NOMO-1 treated with dmso at 0.1 percent for 144 hours (cell line): ENCODE results near the gene OSBPL8.
"Not testable (repeated sequence)": the region's sequence is repeated elsewhere in the genome, so short reads cannot be mapped to it uniquely, and the experiment has no call there.

ENCODE experiments used
- DNase-seq: peaks from one replicate; lab custom pipeline; 2025; ENCODE audit not compliant: unreplicated experiment; lab: John Stamatoyannopoulos, UW

Gene OSBPL8

GRCh38 chr12:76531056-76531455 lies 28.5 kb downstream of the OSBPL8 start:
- no peak for DNase-seq

DNA sequence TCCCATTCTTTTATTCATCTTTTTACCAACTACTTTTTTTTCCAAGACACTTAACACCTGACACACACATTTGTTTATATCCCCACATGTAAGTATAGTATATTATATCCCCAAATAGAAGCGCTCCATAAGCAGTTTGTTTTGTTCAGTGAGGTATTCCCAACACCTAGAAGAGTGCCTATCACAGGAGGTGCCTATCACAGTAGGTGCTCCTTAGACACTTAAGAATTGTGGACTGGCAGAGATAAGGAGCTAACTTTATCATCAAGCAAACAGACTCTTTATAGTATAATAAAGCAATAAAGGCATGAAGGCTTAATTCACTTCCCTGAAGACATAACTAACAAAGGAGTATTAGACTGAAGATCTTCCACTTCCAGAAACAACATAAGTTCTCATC lies 29.1 kb downstream of the OSBPL8 start:
- no peak for DNase-seq

DNA sequence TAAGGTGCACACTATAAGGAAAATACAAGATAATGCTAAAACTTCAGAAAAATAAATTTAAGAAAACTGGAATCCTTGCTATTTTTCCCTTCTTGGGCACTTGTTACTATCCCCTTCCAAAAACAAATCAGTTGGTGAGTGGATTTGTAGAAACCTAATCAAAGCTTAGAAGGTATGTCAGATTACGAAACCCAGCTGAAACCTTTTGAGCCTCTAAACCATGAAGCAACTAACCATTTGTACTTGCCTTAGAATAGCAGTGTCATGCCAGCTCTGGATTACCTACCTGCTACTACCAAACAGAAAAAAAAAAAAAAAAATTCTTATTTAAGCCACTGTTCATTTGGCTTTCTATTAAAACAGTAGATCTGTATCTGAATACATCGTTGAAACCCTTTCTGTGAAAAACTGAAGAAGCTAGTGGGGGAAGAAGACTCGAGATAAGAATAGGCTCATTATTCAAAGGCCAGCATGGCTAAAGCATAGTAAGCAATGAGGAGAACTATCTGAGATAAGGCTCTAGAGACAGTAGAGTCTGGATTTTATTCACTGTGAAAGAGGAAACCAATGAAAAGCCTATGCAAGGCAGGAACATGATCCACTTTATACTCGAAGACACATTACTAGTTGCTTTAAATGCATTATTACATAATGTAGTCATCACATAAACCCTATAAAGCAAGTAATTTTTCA lies 30.2 kb downstream of the OSBPL8 start:
- DNase-seq = no peak

DNA sequence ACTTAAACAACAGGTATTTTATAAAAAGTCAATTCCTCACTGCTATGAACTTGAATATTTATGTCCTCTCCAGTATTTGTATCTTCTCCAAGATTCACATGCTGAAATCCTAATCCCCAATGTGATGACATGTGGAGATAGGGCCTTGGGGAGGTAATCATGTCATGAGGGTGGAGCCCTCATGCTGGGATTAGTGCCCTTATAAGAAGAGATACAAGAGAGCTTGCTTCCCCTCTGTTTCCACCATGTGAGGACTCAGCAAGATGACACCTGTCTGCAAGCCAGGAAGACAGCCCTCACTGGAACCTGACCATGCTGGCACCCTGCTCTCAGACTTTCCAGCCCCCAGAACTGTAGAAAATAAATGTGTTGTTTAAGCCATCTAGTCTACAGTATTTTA lies 36.2 kb downstream of the OSBPL8 start:
- no peak for DNase-seq

DNA sequence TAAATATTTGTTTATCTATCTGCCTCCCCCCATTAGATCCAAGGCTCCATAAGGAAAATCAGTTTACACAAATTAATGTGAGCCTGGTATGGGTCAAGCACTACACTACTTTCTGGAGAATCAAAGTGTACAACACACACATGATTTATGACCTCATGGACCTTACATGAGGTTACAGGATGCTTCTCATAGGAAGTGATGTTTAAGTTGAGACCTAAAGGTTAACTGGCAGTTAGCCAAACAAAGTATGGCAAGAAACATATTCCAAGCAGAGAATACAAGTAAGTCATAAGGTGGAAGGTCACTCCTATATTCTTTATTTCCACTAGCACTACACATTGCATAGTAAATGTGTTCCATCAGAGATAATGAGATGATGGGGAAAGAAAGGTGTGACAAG lies 39.2 kb downstream of the OSBPL8 start:
- no peak for DNase-seq

- peak; percentile 81 for DNase-seq
Measured at GRCh38 chr12:76519538-76519937, 40.0 kb downstream of the OSBPL8 start.

DNA sequence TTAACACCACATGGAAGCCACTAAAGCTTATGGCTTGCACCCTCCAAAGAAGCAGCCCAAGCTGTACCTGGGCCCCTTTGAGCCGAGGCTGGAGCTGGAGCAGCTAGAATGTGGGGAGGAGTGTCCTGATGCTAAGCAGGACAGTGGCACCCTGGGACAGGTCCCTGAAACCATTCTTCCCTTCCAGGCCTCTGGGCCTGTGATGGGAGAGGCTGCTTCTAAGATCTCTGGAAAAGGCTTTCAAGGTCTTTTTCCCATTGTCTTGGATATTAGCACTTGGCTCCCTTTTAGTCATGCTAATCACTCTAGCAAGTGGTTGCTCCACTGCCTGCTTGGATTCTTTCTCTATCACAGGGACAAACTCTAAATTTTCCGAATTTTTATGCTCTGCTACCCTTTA lies 40.9 kb downstream of the OSBPL8 start:
- no peak for DNase-seq

GRCh38 chr12:76515271-76515670 lies 44.3 kb downstream of the OSBPL8 start:
- DNase-seq = no peak

GRCh38 chr12:76511116-76511716 lies 48.4 kb downstream of the OSBPL8 start:
- not testable (repeated sequence) for DNase-seq

- no peak for DNase-seq
Measured at GRCh38 chr12:76508128-76508980, 51.2 kb downstream of the OSBPL8 start.

DNA sequence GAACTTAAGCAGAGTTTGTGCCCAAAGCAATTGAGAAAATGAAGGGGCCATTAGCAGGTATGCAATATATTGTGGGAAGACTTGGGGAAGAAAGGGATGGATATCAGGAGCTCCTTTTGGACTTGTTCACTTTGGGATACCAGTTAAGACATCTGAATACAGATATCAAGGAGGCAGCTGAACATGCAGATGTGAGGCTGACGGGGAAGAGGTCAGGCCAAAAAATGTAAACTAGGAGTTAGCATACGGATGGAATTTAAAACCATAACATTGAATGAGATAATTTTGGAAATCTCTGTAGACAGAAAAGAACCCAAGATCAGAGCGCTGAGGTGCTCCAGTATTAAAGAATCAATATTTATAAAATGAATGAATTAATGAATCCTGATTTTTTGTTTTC lies 53.4 kb downstream of the OSBPL8 start:
- DNase-seq = no peak

GRCh38 chr12:76505050-76505449 lies 54.5 kb downstream of the OSBPL8 start:
- no peak for DNase-seq

GRCh38 chr12:76504606-76505005 lies 55.0 kb downstream of the OSBPL8 start:
- no peak for DNase-seq

- no peak for DNase-seq
Measured at GRCh38 chr12:76503957-76504356, 55.6 kb downstream of the OSBPL8 start.

GRCh38 chr12:76501390-76501789 lies 58.2 kb downstream of the OSBPL8 start:
- no peak for DNase-seq

GRCh38 chr12:76499136-76499535 lies 60.4 kb downstream of the OSBPL8 start:
- DNase-seq = not testable (repeated sequence)

- no peak for DNase-seq
Measured at GRCh38 chr12:76495556-76495955, 64.0 kb downstream of the OSBPL8 start.

DNA sequence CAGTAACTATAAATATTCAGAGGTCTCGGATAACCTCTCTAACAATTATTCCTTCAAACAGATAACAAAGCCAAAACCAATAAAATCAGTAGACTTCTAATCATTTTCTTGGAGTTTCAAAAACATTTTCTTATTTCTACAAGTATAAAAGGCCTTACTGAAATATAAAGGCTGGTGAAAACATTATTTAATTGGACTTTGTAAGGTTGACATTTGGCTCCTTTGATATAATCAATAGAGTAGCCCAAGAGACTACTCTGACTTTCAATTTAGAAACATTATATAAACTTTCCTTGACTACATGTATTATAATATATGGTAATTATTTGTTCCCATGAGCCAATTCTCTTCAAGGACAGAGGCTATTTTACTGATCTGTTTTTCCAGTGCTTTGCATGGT lies 68.3 kb downstream of the OSBPL8 start:
- no peak for DNase-seq

DNA sequence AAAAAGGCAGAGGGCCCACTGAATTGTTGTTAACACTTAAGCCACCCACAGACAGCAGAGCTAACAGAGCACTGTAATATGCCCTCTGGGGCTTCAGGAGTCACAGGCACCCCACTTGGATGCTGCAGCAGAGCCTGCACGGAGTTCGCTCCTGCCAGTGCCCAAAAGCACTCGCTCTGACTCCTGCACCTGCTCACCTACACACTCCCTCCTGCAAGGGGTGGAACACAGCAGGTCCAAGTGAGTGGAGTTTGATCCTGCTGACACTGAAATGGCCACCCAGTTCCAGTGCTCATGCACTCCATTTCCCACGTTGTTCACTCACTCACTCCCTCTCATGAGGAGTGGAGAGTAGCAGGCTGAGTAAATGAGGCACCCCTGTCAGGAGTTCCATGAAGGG lies 68.8 kb downstream of the OSBPL8 start:
- no peak for DNase-seq

- no peak for DNase-seq
Measured at GRCh38 chr12:76489737-76490136, 69.8 kb downstream of the OSBPL8 start.

DNA sequence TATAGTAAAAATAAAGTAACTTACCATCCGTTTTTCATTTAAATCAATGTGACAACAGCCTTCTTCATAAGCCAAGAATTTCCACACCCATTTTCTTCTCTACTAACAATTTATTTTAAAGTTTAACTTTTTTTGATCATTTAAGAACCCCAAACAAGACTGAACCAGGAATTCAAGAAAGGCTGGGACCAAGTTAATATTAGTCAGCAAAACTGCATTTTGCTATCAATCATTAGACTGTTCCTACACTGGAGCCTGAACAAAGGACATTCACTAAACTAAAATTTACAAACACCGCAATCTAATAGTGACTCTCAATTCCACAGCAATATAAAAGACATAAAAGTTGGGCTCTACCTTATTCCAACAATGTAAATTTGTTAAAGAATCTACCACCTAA lies 73.6 kb downstream of the OSBPL8 start:
- no peak for DNase-seq

DNA sequence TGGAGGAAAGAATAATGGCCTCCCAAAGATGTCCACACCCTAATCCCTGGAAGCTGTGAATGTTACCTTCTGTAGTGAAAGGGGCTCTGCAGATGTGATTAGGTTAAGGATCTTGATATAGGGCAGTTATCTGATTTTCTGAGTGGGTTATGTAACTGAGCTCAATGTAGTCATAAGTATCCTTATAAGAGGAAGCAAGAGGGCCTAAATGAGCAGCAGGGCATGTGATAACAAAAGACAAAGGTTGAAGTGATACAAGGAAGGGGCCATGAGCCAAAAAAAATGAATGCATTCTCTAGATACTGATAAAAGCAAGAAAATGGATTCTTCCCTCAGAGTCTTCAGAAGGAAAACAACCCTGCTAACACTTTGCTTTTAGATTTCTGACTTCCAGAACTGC lies 78.8 kb downstream of the OSBPL8 start:
- no peak for DNase-seq
